B cell (primary cell): ENCODE results near the gene WASL.

Experiments
- CTCF ChIP-seq: fragments of 200-600 bp; IDR thresholded peaks from one replicate; pipeline ENCODE4 v1.8.0; 2022; ENCODE audit warnings: antibody characterized with exemption, mild to moderate bottlenecking
- EZH2 ChIP-seq: IDR thresholded peaks from 2 replicates; pipeline ENCODE4 v1.6.1; 2012; ENCODE audit warnings: borderline replicate concordance, low read depth, mild to moderate bottlenecking, moderate library complexity, low read length; ENCODE audit not compliant: insufficient read depth, poor library complexity, severe bottlenecking

DNA sequence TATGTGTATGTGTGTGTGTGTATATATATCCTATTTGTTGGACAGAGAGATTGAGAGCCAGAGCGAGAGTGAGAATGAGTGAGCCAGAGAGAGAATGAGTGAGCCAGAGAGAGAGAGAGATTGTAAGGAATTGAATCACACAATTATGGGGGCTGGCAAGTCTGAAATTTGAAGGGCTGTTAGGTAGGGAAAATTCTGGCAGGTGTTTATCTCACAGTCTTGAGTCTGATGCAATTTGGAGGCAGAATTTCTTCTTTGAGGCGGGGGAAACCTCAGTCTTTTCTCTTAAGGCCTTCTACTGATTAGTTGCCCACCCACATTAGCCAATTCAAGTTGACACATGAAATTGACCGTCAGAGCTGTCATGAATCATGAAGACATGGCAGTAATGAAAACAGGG, 41.0 kb upstream of the WASL start:
- no peak for TF ChIP-seq CTCF
- TF ChIP-seq EZH2, result no peak
